Neural cell (in vitro differentiated cells): ENCODE results near the gene CPAMD8. TPM values are rescaled to one million over a fixed set of nuclear protein-coding genes. Genes with fewer than 3 reads are reported as not detected.

Experiments
- H2AFZ ChIP-seq: fragments of 200-600, 300-800 bp; sonication (generic), shearing (Covaris generic); 2 replicates; pipeline ENCODE4 v1.6.0; 2014; ENCODE audit warnings: low read depth, mild to moderate bottlenecking, antibody characterized with exemption, low read length, moderate library complexity
- H3F3A ChIP-seq: fragments of 200-600 bp; shearing (Covaris generic); 2 replicates; pipeline ENCODE4 v1.6.1; 2016; ENCODE audit warnings: mild to moderate bottlenecking, moderate library complexity, mixed read lengths, antibody characterized with exemption, low read length; ENCODE audit not compliant: insufficient read depth, poor library complexity, severe bottlenecking
- H3K27ac ChIP-seq: fragments of 200-600, 300-800 bp; sonication (generic), shearing (Covaris generic); 2 replicates; pipeline ENCODE4 v1.5.1; 2014; ENCODE audit warnings: mild to moderate bottlenecking, low read length, moderate library complexity
- H3K27me3 ChIP-seq: fragments of 300-800, 200-600 bp; sonication (generic), shearing (Covaris generic); 2 replicates; pipeline ENCODE4 v1.6.0; 2014; ENCODE audit warnings: mild to moderate bottlenecking, low read depth, low read length, moderate library complexity; ENCODE audit not compliant: insufficient read depth
- H3K36me3 ChIP-seq: fragments of 300-800, 200-600 bp; sonication (generic), shearing (Covaris generic); 2 replicates; pipeline ENCODE4 v1.5.1; 2014; ENCODE audit warnings: mild to moderate bottlenecking, antibody characterized with exemption, low read length, moderate library complexity; ENCODE audit not compliant: insufficient read depth
- H3K4me2 ChIP-seq: fragments of 300-800, 200-600 bp; sonication (generic), shearing (Covaris generic); 2 replicates; pipeline ENCODE4 v1.6.0; 2014; ENCODE audit warnings: mild to moderate bottlenecking, low read length
- H3K4me3 ChIP-seq: fragments of 300-800, 200-600 bp; sonication (generic), shearing (Covaris generic); 2 replicates; pipeline ENCODE4 v1.5.1; 2014; ENCODE audit warnings: mild to moderate bottlenecking, low read length, moderate library complexity
- H3K79me2 ChIP-seq: fragments of 200-600 bp; shearing (Covaris generic); replicated peaks from 2 replicates; pipeline ENCODE4 v1.6.0; 2014; ENCODE audit warnings: mild to moderate bottlenecking, low read length, moderate library complexity; ENCODE audit not compliant: insufficient read depth
- H3K9ac ChIP-seq: fragments of 300-800, 200-600 bp; sonication (generic), shearing (Covaris generic); 2 replicates; pipeline ENCODE4 v1.6.1; 2016; ENCODE audit warnings: mild to moderate bottlenecking, low read length, mixed read lengths
- H3K9me2 ChIP-seq: fragments of 200-600 bp; shearing (Covaris generic); 2 replicates; pipeline ENCODE4 v1.6.1; 2016; ENCODE audit warnings: mild to moderate bottlenecking, low read length, mixed read lengths; ENCODE audit not compliant: insufficient read depth
- H3K9me3 ChIP-seq: fragments of 200-600, 300-800 bp; sonication (generic), shearing (Covaris generic); 2 replicates; pipeline ENCODE4 v1.6.1; 2016; ENCODE audit warnings: mild to moderate bottlenecking, mixed run types, low read length, moderate library complexity, mixed read lengths
- H4K20me1 ChIP-seq: fragments of 200-600 bp; shearing (Covaris generic); 2 replicates; pipeline ENCODE4 v1.6.1; 2016; ENCODE audit warnings: mild to moderate bottlenecking, mixed run types; ENCODE audit not compliant: insufficient read depth
- EP300 ChIP-seq: fragments of 450-650 bp; conservative IDR thresholded peaks from 2 replicates; pipeline ENCODE4 v1.6.1; 2014; ENCODE audit warnings: antibody characterized with exemption, mild to moderate bottlenecking, moderate library complexity; ENCODE audit not compliant: poor library complexity, severe bottlenecking
- EZH2 ChIP-seq: fragments of 200-600, 300-800 bp; shearing (Covaris generic), sonication (generic); IDR thresholded peaks from 2 replicates; pipeline ENCODE4 v1.6.1; 2014; ENCODE audit warnings: antibody characterized with exemption, low read length, borderline replicate concordance, mild to moderate bottlenecking; ENCODE audit not compliant: insufficient read depth, poor library complexity, severe bottlenecking
- MXI1 ChIP-seq: fragments of 450-650 bp; conservative IDR thresholded peaks from 2 replicates; pipeline ENCODE4 v1.6.1; 2014; ENCODE audit warnings: antibody characterized with exemption, mild to moderate bottlenecking; ENCODE audit not compliant: poor library complexity, severe bottlenecking
- POLR2AphosphoS5 ChIP-seq: IDR thresholded peaks from 2 replicates; pipeline ENCODE4 v1.6.1; 2012
- RAD21 ChIP-seq: fragments of 450-650 bp; conservative IDR thresholded peaks from 2 replicates; pipeline ENCODE4 v1.6.1; 2014; ENCODE audit warnings: antibody characterized with exemption, mild to moderate bottlenecking, moderate library complexity
- SMC3 ChIP-seq: fragments of 450-650 bp; conservative IDR thresholded peaks from 2 replicates; pipeline ENCODE4 v1.6.1; 2014; ENCODE audit warnings: antibody characterized with exemption, mild to moderate bottlenecking, moderate library complexity; ENCODE audit not compliant: poor library complexity
- polyA plus RNA-seq: library from polyadenylated mRNA; depleted of rRNA; stranded (reverse); fragments of >200 nt; gene quantifications from 2 replicates; pipeline ENCODE4 v1.2.3, GENCODE V29; 2014
- TF ChIP-seq, protein P1 (sequence below): fragments of 450-650 bp; IDR thresholded peaks from 2 replicates; pipeline ENCODE4 v1.5.1; 2014; ENCODE audit warnings: antibody characterized with exemption, mild to moderate bottlenecking, moderate library complexity; ENCODE audit not compliant: poor library complexity, severe bottlenecking
- TF ChIP-seq, protein P2 (sequence below): IDR thresholded peaks from 2 replicates; pipeline ENCODE4 v1.6.1; 2012; ENCODE audit warnings: borderline replicate concordance

Gene CPAMD8
- polyA plus RNA-seq, 1 donor from 2014 or later = 1.9 TPM

DNA sequence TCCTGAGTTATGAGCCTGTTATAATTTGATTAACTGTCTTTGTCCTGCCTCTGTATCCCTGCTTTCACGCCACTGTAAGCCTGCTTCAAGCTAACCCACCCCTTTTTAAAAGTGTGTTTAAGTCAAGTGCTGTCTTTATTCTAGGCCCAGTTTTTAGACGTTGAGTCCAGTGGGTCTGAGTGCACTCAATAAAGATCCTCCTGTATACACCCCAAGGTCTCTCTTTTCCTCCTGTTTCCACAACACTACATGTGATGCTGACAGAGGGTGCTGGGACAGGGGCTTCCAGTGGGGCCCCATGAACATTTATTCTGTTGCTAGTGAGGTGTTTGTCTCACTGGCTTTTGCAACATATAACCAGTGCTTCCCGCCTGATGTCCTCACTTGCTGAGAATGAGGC lies 144.5 kb downstream of the CPAMD8 start:
- Histone ChIP-seq H4K20me1 (no peaks in the 10 kb centered on the region), H3K36me3 (no peaks in the 10 kb centered on the region), H3K4me2 (no peak overlapping the region), H3K27me3 (no peaks in the 10 kb centered on the region), H3K4me3 (no peak overlapping the region), H3K9me3 (peaks cover 5% of the 10 kb centered on the region), H3K9ac (no peak overlapping the region), H3K9me2 (no peaks in the 10 kb centered on the region), H2AFZ (no peak overlapping the region), H3K27ac (no peak overlapping the region), H3K79me2 (no peaks in the 10 kb centered on the region), H3F3A (no peaks in the 10 kb centered on the region)
- no peak for TF ChIP-seq EP300

DNA sequence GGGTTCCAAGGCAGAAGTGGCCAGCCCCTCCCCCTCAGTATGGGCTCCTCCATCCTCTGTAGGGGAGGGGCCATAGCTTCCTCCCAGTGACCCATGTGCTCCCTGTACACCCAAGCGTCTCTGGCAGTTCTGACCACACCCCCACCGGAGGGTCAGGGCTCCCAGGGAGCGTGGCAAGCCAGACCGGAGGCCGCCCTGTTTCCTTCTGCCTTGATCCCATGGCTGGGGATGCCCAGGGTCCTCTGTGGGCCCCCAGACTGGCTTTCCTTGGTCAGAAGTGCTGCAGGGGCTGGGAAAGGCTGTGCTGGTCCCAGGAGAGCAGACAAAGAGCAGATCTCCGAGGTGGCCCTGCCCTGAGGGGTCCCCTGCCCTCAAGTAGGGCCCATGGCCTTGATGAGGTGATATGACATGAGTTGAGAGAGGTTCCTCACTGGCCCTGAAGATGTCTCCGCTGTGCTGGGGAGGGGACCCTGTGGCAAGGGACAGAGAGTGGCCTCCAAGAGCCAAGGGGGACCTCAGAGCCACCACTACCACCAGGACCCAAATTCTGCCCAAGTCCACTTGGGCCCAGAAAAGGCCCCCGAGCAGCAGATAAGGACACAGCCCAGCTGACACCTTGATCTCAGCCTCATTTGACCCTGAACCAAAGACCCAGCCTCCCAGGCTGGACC lies 145.6 kb downstream of the CPAMD8 start:
- H2AFZ ChIP-seq = no peak overlapping the region
- H3K4me3 ChIP-seq = no peak overlapping the region
- H4K20me1 ChIP-seq = no peaks in the 10 kb centered on the region
- H3K36me3 ChIP-seq = no peaks in the 10 kb centered on the region
- no peak overlapping the region for H3K4me2 ChIP-seq
- no peak for TF ChIP-seq POLR2AphosphoS5
- TF ChIP-seq, protein P1, sequence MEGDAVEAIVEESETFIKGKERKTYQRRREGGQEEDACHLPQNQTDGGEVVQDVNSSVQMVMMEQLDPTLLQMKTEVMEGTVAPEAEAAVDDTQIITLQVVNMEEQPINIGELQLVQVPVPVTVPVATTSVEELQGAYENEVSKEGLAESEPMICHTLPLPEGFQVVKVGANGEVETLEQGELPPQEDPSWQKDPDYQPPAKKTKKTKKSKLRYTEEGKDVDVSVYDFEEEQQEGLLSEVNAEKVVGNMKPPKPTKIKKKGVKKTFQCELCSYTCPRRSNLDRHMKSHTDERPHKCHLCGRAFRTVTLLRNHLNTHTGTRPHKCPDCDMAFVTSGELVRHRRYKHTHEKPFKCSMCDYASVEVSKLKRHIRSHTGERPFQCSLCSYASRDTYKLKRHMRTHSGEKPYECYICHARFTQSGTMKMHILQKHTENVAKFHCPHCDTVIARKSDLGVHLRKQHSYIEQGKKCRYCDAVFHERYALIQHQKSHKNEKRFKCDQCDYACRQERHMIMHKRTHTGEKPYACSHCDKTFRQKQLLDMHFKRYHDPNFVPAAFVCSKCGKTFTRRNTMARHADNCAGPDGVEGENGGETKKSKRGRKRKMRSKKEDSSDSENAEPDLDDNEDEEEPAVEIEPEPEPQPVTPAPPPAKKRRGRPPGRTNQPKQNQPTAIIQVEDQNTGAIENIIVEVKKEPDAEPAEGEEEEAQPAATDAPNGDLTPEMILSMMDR = no peak
- TF ChIP-seq, protein P2, sequence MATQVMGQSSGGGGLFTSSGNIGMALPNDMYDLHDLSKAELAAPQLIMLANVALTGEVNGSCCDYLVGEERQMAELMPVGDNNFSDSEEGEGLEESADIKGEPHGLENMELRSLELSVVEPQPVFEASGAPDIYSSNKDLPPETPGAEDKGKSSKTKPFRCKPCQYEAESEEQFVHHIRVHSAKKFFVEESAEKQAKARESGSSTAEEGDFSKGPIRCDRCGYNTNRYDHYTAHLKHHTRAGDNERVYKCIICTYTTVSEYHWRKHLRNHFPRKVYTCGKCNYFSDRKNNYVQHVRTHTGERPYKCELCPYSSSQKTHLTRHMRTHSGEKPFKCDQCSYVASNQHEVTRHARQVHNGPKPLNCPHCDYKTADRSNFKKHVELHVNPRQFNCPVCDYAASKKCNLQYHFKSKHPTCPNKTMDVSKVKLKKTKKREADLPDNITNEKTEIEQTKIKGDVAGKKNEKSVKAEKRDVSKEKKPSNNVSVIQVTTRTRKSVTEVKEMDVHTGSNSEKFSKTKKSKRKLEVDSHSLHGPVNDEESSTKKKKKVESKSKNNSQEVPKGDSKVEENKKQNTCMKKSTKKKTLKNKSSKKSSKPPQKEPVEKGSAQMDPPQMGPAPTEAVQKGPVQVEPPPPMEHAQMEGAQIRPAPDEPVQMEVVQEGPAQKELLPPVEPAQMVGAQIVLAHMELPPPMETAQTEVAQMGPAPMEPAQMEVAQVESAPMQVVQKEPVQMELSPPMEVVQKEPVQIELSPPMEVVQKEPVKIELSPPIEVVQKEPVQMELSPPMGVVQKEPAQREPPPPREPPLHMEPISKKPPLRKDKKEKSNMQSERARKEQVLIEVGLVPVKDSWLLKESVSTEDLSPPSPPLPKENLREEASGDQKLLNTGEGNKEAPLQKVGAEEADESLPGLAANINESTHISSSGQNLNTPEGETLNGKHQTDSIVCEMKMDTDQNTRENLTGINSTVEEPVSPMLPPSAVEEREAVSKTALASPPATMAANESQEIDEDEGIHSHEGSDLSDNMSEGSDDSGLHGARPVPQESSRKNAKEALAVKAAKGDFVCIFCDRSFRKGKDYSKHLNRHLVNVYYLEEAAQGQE = no peak
- TF ChIP-seq SMC3 = no peak
- TF ChIP-seq EZH2 = no peak
- TF ChIP-seq RAD21 = no peak
- TF ChIP-seq MXI1 = no peak
- TF ChIP-seq EP300 = no peak
- no peaks in the 10 kb centered on the region for H3K79me2 ChIP-seq
- H3F3A ChIP-seq = no peaks in the 10 kb centered on the region
- peaks cover 5% of the 10 kb centered on the region for H3K9me3 ChIP-seq
- no peaks in the 10 kb centered on the region for H3K9me2 ChIP-seq
- H3K27me3 ChIP-seq = no peaks in the 10 kb centered on the region
- no peak overlapping the region for H3K9ac ChIP-seq
- no peak overlapping the region for H3K27ac ChIP-seq
